HEK293 (cell line): ENCODE results near the gene IL17C.

ENCODE experiments used
- CTCF ChIP-seq: fragments of 450-650 bp; formaldehyde crosslinking; IDR thresholded peaks from 2 replicates; pipeline ENCODE4 v1.5.1; 2016; ENCODE audit warnings: missing biosample characterization, missing genetic modification characterization
- SP7 ChIP-seq: fragments of 450-650 bp; formaldehyde crosslinking; IDR thresholded peaks from 2 replicates; pipeline ENCODE4 v1.5.1; 2016; ENCODE audit warnings: missing biosample characterization, missing genetic modification characterization
- YY1 ChIP-seq: fragments of 450-650 bp; formaldehyde crosslinking; IDR thresholded peaks from 2 replicates; pipeline ENCODE4 v1.5.1; 2018; ENCODE audit warnings: missing biosample characterization, missing genetic modification characterization
- ZNF701 ChIP-seq: fragments of 450-650 bp; formaldehyde crosslinking; IDR thresholded peaks from 2 replicates; pipeline ENCODE4 v1.5.1; 2016; ENCODE audit warnings: missing biosample characterization, missing genetic modification characterization
- ZNF707 ChIP-seq: fragments of 450-650 bp; formaldehyde crosslinking; IDR thresholded peaks from 2 replicates; pipeline ENCODE4 v1.5.1; 2016; ENCODE audit warnings: missing biosample characterization, missing genetic modification characterization
- ZSCAN30 ChIP-seq: fragments of 450-650 bp; IDR thresholded peaks from 2 replicates; pipeline ENCODE4 v1.5.1; 2018; ENCODE audit warnings: missing biosample characterization, mild to moderate bottlenecking, missing genetic modification characterization, moderate library complexity
- TF ChIP-seq, protein P1 (sequence below): fragments of 450-650 bp; formaldehyde crosslinking; IDR thresholded peaks from 2 replicates; pipeline ENCODE4 v1.5.1; 2016; ENCODE audit warnings: missing biosample characterization, missing genetic modification characterization

GRCh38 chr16:88634141-88634993 is 4.0 kb upstream of the IL17C start:
- TF ChIP-seq YY1 (tag by site-specific recombination) (no peak), ZSCAN30 (tag by site-specific recombination) (no peak), ZNF701 (tag by site-specific recombination) (no peak), CTCF (tag by site-specific recombination) (no peak), SP7 (tag by site-specific recombination) (no peak), ZNF707 (no peak)
- TF ChIP-seq, protein P1, sequence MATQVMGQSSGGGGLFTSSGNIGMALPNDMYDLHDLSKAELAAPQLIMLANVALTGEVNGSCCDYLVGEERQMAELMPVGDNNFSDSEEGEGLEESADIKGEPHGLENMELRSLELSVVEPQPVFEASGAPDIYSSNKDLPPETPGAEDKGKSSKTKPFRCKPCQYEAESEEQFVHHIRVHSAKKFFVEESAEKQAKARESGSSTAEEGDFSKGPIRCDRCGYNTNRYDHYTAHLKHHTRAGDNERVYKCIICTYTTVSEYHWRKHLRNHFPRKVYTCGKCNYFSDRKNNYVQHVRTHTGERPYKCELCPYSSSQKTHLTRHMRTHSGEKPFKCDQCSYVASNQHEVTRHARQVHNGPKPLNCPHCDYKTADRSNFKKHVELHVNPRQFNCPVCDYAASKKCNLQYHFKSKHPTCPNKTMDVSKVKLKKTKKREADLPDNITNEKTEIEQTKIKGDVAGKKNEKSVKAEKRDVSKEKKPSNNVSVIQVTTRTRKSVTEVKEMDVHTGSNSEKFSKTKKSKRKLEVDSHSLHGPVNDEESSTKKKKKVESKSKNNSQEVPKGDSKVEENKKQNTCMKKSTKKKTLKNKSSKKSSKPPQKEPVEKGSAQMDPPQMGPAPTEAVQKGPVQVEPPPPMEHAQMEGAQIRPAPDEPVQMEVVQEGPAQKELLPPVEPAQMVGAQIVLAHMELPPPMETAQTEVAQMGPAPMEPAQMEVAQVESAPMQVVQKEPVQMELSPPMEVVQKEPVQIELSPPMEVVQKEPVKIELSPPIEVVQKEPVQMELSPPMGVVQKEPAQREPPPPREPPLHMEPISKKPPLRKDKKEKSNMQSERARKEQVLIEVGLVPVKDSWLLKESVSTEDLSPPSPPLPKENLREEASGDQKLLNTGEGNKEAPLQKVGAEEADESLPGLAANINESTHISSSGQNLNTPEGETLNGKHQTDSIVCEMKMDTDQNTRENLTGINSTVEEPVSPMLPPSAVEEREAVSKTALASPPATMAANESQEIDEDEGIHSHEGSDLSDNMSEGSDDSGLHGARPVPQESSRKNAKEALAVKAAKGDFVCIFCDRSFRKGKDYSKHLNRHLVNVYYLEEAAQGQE (tag by site-specific recombination): no peak
